GM19240 (cell line): Measurements from ENCODE around the gene ARSA.
"Not testable (repeated sequence)": the region's sequence is repeated elsewhere in the genome, so short reads cannot be mapped to it uniquely, and the experiment has no call there.

Experiments used
- DNase-seq: peaks from one replicate; pipeline ENCODE4 v3.0.0; 2011; ENCODE audit warnings: low spot score; ENCODE audit not compliant: insufficient read length

ARSA gene

GRCh38 chr22:50656122-50657070 lies 28.4 kb upstream of the ARSA start:
- DNase-seq: no peak

GRCh38 chr22:50654664-50655063 lies 26.7 kb upstream of the ARSA start:
- DNase-seq: not testable (repeated sequence)

GRCh38 chr22:50653256-50653655 lies 25.3 kb upstream of the ARSA start:
- DNase-seq: no peak

- not testable (repeated sequence) for DNase-seq
These were observed 15.8 kb upstream of the ARSA start for GRCh38 chr22:50643821-50644101.

- not testable (repeated sequence) for DNase-seq
These were observed 15.3 kb upstream of the ARSA start for GRCh38 chr22:50643021-50643820.

- no peak for DNase-seq
These were observed 14.0 kb upstream of the ARSA start for GRCh38 chr22:50641696-50642607.

- no peak for DNase-seq
These were observed 13.1 kb upstream of the ARSA start for GRCh38 chr22:50640857-50641647.

- DNase-seq: not testable (repeated sequence)
These were observed 12.3 kb upstream of the ARSA start for GRCh38 chr22:50640296-50640695.

- DNase-seq: no peak
These were observed 7.6 kb upstream of the ARSA start for GRCh38 chr22:50635591-50635990.

- DNase-seq: no peak
These were observed 5.8 kb upstream of the ARSA start for GRCh38 chr22:50633771-50634170.

GRCh38 chr22:50633086-50633485 lies 5.1 kb upstream of the ARSA start:
- no peak for DNase-seq

GRCh38 chr22:50630376-50630775 lies 2.4 kb upstream of the ARSA start:
- no peak for DNase-seq

GRCh38 chr22:50628543-50629134 lies 687 bp upstream of the ARSA start:
- no peak for DNase-seq

- DNase-seq: no peak
These were observed 906 bp downstream of the ARSA start for GRCh38 chr22:50626850-50627641.

GRCh38 chr22:50626314-50626849 lies 1.6 kb downstream of the ARSA start:
- DNase-seq: no peak

- no peak for DNase-seq
These were observed 2.2 kb downstream of the ARSA start for GRCh38 chr22:50625568-50626313.

- no peak for DNase-seq
These were observed 2.8 kb downstream of the ARSA start for GRCh38 chr22:50625131-50625567.

- no peak for DNase-seq
These were observed 3.4 kb downstream of the ARSA start for GRCh38 chr22:50624347-50625130.
